Measurements from ENCODE around the gene DYSF.

The DYSF gene

GRCh38 chr2:71603311-71603811, 150.0 kb downstream of the DYSF start:
- no peak for TF ChIP-seq FOXM1 (IDR thresholded peaks at IDR 0.05; ENCODE audit: borderline replicate concordance, low read depth)

- TF ChIP-seq MAX (IDR thresholded peaks at IDR 0.05) (no peak), REST (IDR thresholded peaks at IDR 0.05; ENCODE audit: low read depth) (no peak), FOXM1 (IDR thresholded peaks at IDR 0.05; ENCODE audit: borderline replicate concordance, low read depth) (no peak), ZBTB7A (IDR thresholded peaks at IDR 0.05; ENCODE audit: low read depth) (no peak), RAD21 (IDR thresholded peaks at IDR 0.05; ENCODE audit: low read depth) (no peak), USF1 (IDR thresholded peaks at IDR 0.05) (no peak), EP300 (IDR thresholded peaks at IDR 0.05; ENCODE audit: borderline replicate concordance) (no peak), CREB1 (IDR thresholded peaks at IDR 0.05; ENCODE audit: low read depth) (no peak), TCF12 (IDR thresholded peaks at IDR 0.05; ENCODE audit: low read depth) (no peak), EGR1 (IDR thresholded peaks at IDR 0.05) (no peak), TEAD4 (IDR thresholded peaks at IDR 0.05) (no peak), CEBPB (IDR thresholded peaks at IDR 0.05) (no peak), TAF1 (IDR thresholded peaks at IDR 0.05; ENCODE audit: low read depth) (no peak), NFIC (IDR thresholded peaks at IDR 0.05) (no peak), YY1 (IDR thresholded peaks at IDR 0.05; ENCODE audit: low read depth) (no peak)
Measured at GRCh38 chr2:71603851-71604725, 150.7 kb downstream of the DYSF start.

- no peak for TF ChIP-seq ZBTB7A (IDR thresholded peaks at IDR 0.05; ENCODE audit: low read depth)
- no peak for TF ChIP-seq CEBPB (IDR thresholded peaks at IDR 0.05)
- no peak for TF ChIP-seq CREB1 (IDR thresholded peaks at IDR 0.05; ENCODE audit: low read depth)
- TF ChIP-seq FOXM1 (IDR thresholded peaks at IDR 0.05; ENCODE audit: borderline replicate concordance, low read depth), result no peak
- no peak for TF ChIP-seq REST (IDR thresholded peaks at IDR 0.05; ENCODE audit: low read depth)
- no peak for TF ChIP-seq TCF12 (IDR thresholded peaks at IDR 0.05; ENCODE audit: low read depth)
- no peak for TF ChIP-seq EGR1 (IDR thresholded peaks at IDR 0.05)
- no peak for TF ChIP-seq TAF1 (IDR thresholded peaks at IDR 0.05; ENCODE audit: low read depth)
- no peak for TF ChIP-seq MAX (IDR thresholded peaks at IDR 0.05)
- TF ChIP-seq EP300 (IDR thresholded peaks at IDR 0.05; ENCODE audit: borderline replicate concordance), result no peak
- TF ChIP-seq NFIC (IDR thresholded peaks at IDR 0.05), result no peak
- no peak for TF ChIP-seq RAD21 (IDR thresholded peaks at IDR 0.05; ENCODE audit: low read depth)
- TF ChIP-seq USF1 (IDR thresholded peaks at IDR 0.05), result no peak
- TF ChIP-seq YY1 (IDR thresholded peaks at IDR 0.05; ENCODE audit: low read depth), result no peak
- no peak for TF ChIP-seq TEAD4 (IDR thresholded peaks at IDR 0.05)
Measured at GRCh38 chr2:71604726-71605120, 151.4 kb downstream of the DYSF start.

- no peak for TF ChIP-seq CREB1 (IDR thresholded peaks at IDR 0.05; ENCODE audit: low read depth)
- TF ChIP-seq FOXM1 (IDR thresholded peaks at IDR 0.05; ENCODE audit: borderline replicate concordance, low read depth), result no peak
- no peak for TF ChIP-seq REST (IDR thresholded peaks at IDR 0.05; ENCODE audit: low read depth)
- TF ChIP-seq ZBTB7A (IDR thresholded peaks at IDR 0.05; ENCODE audit: low read depth), result no peak
Measured at GRCh38 chr2:71605173-71605641, 151.8 kb downstream of the DYSF start.
